Loucy (cell line): ENCODE data around the gene MYCBP2.

ENCODE experiments used
- EZH2phosphoT487 ChIP-seq: fragments of 200-600 bp; IDR thresholded peaks from 2 replicates; pipeline ENCODE4 v1.6.1; 2018; ENCODE audit warnings: antibody characterized with exemption, mild to moderate bottlenecking, moderate library complexity, borderline replicate concordance
- TF ChIP-seq, protein P1 (sequence below): fragments of 200-600 bp; sonication (generic); conservative IDR thresholded peaks from 2 replicates; pipeline ENCODE4 v1.5.1; 2014; ENCODE audit warnings: mild to moderate bottlenecking, antibody characterized with exemption, low read length

DNA sequence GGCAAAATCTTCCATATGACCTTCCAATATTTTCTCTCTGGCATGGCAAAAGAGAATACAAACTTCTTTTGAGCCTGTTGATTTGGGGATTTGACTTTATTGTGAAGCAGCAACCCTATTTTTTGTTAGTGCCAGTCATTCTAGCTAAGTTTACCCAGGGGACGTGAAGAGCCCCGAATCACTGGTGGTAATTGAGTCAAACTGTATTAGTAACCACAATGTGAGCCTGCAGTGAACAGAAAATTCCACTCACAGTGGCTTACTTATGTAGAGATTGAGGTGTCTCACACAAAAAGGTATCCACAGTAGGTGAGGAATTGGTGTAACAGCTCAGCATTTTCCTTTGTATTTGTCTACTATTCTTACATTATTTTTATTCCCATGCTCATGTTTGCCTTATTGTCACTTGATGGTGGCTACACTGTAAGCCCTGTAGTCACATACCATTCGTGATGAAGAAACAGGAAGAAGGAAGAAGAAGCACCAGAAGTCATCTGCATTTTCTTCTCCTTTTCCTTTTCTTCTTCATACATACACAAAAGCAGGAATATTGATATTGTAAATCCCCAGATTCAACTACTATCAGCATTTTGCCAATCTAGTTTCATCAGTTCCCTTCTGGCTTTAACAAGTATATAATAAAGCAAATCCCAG, 33.3 kb upstream of the MYCBP2 start:
- TF ChIP-seq, protein P1, sequence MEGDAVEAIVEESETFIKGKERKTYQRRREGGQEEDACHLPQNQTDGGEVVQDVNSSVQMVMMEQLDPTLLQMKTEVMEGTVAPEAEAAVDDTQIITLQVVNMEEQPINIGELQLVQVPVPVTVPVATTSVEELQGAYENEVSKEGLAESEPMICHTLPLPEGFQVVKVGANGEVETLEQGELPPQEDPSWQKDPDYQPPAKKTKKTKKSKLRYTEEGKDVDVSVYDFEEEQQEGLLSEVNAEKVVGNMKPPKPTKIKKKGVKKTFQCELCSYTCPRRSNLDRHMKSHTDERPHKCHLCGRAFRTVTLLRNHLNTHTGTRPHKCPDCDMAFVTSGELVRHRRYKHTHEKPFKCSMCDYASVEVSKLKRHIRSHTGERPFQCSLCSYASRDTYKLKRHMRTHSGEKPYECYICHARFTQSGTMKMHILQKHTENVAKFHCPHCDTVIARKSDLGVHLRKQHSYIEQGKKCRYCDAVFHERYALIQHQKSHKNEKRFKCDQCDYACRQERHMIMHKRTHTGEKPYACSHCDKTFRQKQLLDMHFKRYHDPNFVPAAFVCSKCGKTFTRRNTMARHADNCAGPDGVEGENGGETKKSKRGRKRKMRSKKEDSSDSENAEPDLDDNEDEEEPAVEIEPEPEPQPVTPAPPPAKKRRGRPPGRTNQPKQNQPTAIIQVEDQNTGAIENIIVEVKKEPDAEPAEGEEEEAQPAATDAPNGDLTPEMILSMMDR: no peak
- TF ChIP-seq EZH2phosphoT487: no peak
